Measurements from ENCODE around the gene DNAH11. TPM values are rescaled to one million over a fixed set of nuclear protein-coding genes. Genes with fewer than 3 reads are reported as not detected.
"Not testable (repeated sequence)": the region's sequence is repeated elsewhere in the genome, so short reads cannot be mapped to it uniquely, and the experiment has no call there.

The DNAH11 gene
- polyA plus RNA-seq, 1 experiment: not detected

DNA sequence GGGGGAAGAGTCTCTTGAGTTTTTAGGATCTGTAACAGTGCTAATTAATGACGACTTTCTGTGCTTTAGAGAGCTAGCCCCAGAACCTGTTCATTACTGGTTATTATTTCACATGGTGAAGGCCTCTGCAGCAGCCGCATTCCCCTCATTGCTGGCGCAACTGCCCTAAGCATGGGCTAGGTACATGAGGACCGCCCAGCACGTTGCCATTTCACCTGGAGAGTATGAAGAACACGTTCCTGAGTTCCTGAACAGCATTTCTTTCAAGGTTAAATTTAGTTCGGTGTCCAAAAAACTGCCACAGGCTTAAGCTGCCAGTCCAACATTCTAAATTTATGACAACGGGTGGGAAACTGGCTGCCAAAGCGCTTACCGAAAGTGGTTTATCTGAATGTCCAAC is 177.0 kb downstream of the DNAH11 start:
- Histone ChIP-seq H3K9me3 (ENCODE audit: control insufficient read depth, insufficient read depth, low read length) (no peaks in the 10 kb centered on the region; the same call in 1 of the 2 replicates), H3K27me3 (ENCODE audit: control insufficient read depth, insufficient read depth, low read length) (no peaks in the 10 kb centered on the region), H3K4me3 (ENCODE audit: low read depth, low read length) (no peak overlapping the region), H3K27ac (ENCODE audit: low read depth, low read length) (no peak overlapping the region)
- TF ChIP-seq CTCF (IDR thresholded peaks at IDR 0.05; ENCODE audit: low read depth, low read length): no peak
- ChIA-PET POLR2A (no interaction called here), CTCF (no interaction called here)
- DNase-seq (ENCODE audit: low read depth, low spot score): no peak

DNA sequence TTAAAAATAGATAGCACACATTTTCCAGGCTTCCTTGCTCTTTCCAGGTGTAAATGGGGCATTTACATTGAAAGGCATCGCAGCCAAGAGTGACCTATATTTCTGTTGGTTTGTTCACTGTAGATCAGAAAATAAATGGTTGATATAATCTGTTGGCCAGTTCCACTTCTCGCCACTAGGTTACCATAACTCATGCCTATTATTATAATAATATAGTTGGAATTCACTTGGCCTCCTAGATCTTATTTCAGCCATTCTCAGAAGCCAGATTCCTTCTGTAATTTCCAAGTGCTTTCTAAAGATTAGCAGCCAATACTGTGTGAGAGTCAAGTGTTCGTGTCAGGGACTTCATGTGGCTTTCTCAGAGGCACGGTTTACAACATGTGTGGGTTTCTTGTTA is 179.5 kb downstream of the DNAH11 start:
- CTCF ChIA-PET: no interaction called here
- Histone ChIP-seq H3K27me3 (ENCODE audit: control insufficient read depth, insufficient read depth, low read length) (no peaks in the 10 kb centered on the region), H3K4me3 (ENCODE audit: low read depth, low read length) (no peak overlapping the region), H3K27ac (ENCODE audit: low read depth, low read length) (no peak overlapping the region), H3K9me3 (ENCODE audit: control insufficient read depth, insufficient read depth, low read length) (no peaks in the 10 kb centered on the region; the same call in 1 of the 2 replicates)
- DNase-seq (ENCODE audit: low read depth, low spot score): no peak
- no peak for TF ChIP-seq CTCF (IDR thresholded peaks at IDR 0.05; ENCODE audit: low read depth, low read length)
- POLR2A ChIA-PET: no interaction called here

GRCh38 chr7:21724562-21724961 is 181.7 kb downstream of the DNAH11 start:
- no peak for TF ChIP-seq CTCF (IDR thresholded peaks at IDR 0.05; ENCODE audit: low read depth, low read length)
- Histone ChIP-seq H3K27ac (ENCODE audit: low read depth, low read length) (no peak overlapping the region), H3K4me3 (ENCODE audit: low read depth, low read length) (no peak overlapping the region), H3K27me3 (ENCODE audit: control insufficient read depth, insufficient read depth, low read length) (no peaks in the 10 kb centered on the region), H3K9me3 (ENCODE audit: control insufficient read depth, insufficient read depth, low read length) (peaks cover 3% of the 10 kb centered on the region)
- CTCF ChIA-PET: no interaction called here
- POLR2A ChIA-PET: no interaction called here
- no peak for DNase-seq (ENCODE audit: low read depth, low spot score)

DNA sequence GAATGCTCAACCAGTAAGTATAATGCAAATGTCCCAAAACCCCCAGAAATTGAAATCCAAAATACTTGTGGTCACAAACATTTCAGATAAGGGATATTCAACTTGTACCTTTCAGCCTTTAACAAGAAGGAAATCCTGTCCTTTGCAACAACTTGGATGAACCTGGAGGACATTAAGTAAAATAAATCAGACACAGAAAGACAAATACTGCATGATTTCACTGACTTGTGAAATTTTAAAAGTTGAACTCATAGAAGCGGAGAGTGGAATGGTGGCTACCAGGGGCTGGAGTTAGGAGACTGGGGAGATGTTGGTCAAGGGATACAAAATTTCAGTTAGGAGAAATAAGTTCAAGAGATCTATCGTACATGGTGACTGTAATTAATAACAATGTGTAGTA is 187.6 kb downstream of the DNAH11 start:
- H3K9me3 ChIP-seq (ENCODE audit: control insufficient read depth, insufficient read depth, low read length): peaks cover 7% of the 10 kb centered on the region; the same call in 1 of the 2 replicates
- ChIA-PET POLR2A (no interaction called here), CTCF (no interaction called here)
- no peak overlapping the region for H3K4me3 ChIP-seq (ENCODE audit: low read depth, low read length)
- DNase-seq (ENCODE audit: low read depth, low spot score): no peak
- H3K27ac ChIP-seq (ENCODE audit: low read depth, low read length): no peak overlapping the region
- H3K27me3 ChIP-seq (ENCODE audit: control insufficient read depth, insufficient read depth, low read length): no peaks in the 10 kb centered on the region
- TF ChIP-seq CTCF (IDR thresholded peaks at IDR 0.05; ENCODE audit: low read depth, low read length): no peak

- POLR2A ChIA-PET: no interaction called here
- DNase-seq (ENCODE audit: low read depth, low spot score): no peak
- H3K9me3 ChIP-seq (ENCODE audit: control insufficient read depth, insufficient read depth, low read length): peaks cover 7% of the 10 kb centered on the region; the same call in 1 of the 2 replicates
- CTCF ChIA-PET: no interaction called here
- TF ChIP-seq CTCF (IDR thresholded peaks at IDR 0.05; ENCODE audit: low read depth, low read length): no peak
- H3K27ac ChIP-seq (ENCODE audit: low read depth, low read length): no peak overlapping the region
- no peaks in the 10 kb centered on the region for H3K27me3 ChIP-seq (ENCODE audit: control insufficient read depth, insufficient read depth, low read length)
- H3K4me3 ChIP-seq (ENCODE audit: low read depth, low read length): no peak overlapping the region
Observed at GRCh38 chr7:21731977-21732376, 189.1 kb downstream of the DNAH11 start.

GRCh38 chr7:21732956-21733355 is 190.1 kb downstream of the DNAH11 start:
- POLR2A ChIA-PET: not testable (repeated sequence)

More at GRCh38 chr7:21732956-21733355, 190.1 kb downstream of the DNAH11 start:
- not testable (repeated sequence) for H3K27me3 ChIP-seq (ENCODE audit: control insufficient read depth, insufficient read depth, low read length); H3K4me3 ChIP-seq (ENCODE audit: low read depth, low read length); H3K27ac ChIP-seq (ENCODE audit: low read depth, low read length); H3K9me3 ChIP-seq (ENCODE audit: control insufficient read depth, insufficient read depth, low read length); DNase-seq (ENCODE audit: low read depth, low spot score)
- CTCF ChIA-PET: interaction anchor here (0.6 kb wide), 1 partner anchor 19 kb away, joined by 3 read pairs; no protein-coding TSS in a partner anchor

Data from AG04450 (cell line).